Gastroesophageal sphincter (tissue), 3 donors: ENCODE results near the gene ACBD7.

Experiments
- POLR2AphosphoS5 ChIP-seq: sonication (generic); formaldehyde crosslinking; IDR thresholded peaks from one replicate; pipeline ENCODE4 v1.6.1; 2017; ENCODE audit warnings: antibody characterized with exemption
- TF ChIP-seq, protein P1 (sequence below), 4 experiments: fragments of 200-600 bp in 2 of 4; fragments of 450-650 bp in 2 of 4; sonication (generic) in 1 of 4; IDR thresholded peaks; one replicate each; pipeline ENCODE4 v1.5.1; 2017 to 2019; ENCODE audit warnings: antibody characterized with exemption in 4 of 4, mild to moderate bottlenecking in 2 of 4, moderate library complexity in 2 of 4

DNA sequence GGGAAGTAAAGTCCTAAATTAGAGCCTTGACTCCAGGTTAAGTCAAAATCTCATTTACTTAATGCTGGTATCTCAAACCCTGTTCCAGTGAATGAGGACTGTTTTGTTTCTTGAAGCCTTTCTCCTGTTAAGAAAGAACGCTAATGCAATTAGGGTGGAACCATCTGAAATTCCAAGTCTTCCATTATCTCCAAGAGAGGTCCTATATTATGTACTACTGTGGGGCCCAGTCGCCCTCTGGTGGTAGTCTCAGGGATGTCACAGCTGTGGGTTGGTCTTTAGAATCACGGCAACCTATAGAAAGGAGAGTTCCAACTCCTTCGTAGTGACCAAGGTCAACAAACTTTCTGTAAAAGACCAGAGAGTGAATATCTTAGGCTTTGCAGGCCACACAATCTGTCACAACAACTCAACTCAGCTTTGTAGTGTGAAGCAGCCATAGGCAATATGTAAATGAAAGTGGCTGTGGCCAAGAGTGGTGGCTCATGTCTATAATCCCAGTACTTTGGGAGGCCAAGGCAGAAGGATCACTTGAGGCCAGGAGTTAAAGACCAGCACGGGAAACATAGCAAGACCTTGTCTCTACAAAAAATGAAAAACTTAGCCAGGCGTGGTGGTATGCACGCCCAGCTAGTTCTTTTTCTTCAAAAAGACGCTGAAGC, 17.9 kb upstream of the ACBD7 start:
- TF ChIP-seq, protein P1, sequence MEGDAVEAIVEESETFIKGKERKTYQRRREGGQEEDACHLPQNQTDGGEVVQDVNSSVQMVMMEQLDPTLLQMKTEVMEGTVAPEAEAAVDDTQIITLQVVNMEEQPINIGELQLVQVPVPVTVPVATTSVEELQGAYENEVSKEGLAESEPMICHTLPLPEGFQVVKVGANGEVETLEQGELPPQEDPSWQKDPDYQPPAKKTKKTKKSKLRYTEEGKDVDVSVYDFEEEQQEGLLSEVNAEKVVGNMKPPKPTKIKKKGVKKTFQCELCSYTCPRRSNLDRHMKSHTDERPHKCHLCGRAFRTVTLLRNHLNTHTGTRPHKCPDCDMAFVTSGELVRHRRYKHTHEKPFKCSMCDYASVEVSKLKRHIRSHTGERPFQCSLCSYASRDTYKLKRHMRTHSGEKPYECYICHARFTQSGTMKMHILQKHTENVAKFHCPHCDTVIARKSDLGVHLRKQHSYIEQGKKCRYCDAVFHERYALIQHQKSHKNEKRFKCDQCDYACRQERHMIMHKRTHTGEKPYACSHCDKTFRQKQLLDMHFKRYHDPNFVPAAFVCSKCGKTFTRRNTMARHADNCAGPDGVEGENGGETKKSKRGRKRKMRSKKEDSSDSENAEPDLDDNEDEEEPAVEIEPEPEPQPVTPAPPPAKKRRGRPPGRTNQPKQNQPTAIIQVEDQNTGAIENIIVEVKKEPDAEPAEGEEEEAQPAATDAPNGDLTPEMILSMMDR (IDR thresholded peaks at IDR 0.05), result peak; percentile 73 to 86 (median 82)
- no peak for TF ChIP-seq POLR2AphosphoS5
